CD14-positive monocyte (primary cell): ENCODE measurements around the gene SMARCAL1. TPM values are rescaled to one million over a fixed set of nuclear protein-coding genes. Genes with fewer than 3 reads are reported as not detected.

Experiments
- DNase-seq, 3 donors: peaks; one replicate each; pipeline ENCODE4 v3.0.0-alpha.2; 2011 to 2022
- H2AFZ ChIP-seq: 2 replicates; pipeline ENCODE4 v1.6.0; 2012; ENCODE audit warnings: mild to moderate bottlenecking, low read depth, low read length, inconsistent platforms; ENCODE audit not compliant: insufficient read depth, poor library complexity, severe bottlenecking
- H3K27ac ChIP-seq, 2 donors: 1 replicate in 1 of 2; 2 replicates in 1 of 2; pipeline ENCODE4 v1.5.1; 2012 to 2013; ENCODE audit warnings: low read length in 2 of 2, control low read depth in 1 of 2, inconsistent platforms in 1 of 2, low read depth in 1 of 2, mild to moderate bottlenecking in 1 of 2
- H3K27me3 ChIP-seq, 2 donors: one replicate each; pipeline versions ENCODE4 v1.6.0 to v1.6.1; 2011 to 2013; ENCODE audit warnings: low read length in 2 of 2; ENCODE audit not compliant: control insufficient read depth in 2 of 2, insufficient read depth in 2 of 2
- H3K36me3 ChIP-seq, 2 donors: replicated peaks in 1 of 2; 1 replicate in 1 of 2; 2 replicates in 1 of 2; pipeline versions ENCODE4 v1.5.1 to v1.6.1; 2012 to 2013; ENCODE audit warnings: low read length in 2 of 2, control low read depth in 1 of 2, inconsistent platforms in 1 of 2, mild to moderate bottlenecking in 1 of 2; ENCODE audit not compliant: insufficient read depth in 2 of 2, control insufficient read depth in 1 of 2
- H3K4me1 ChIP-seq, 2 donors: 1 replicate in 1 of 2; 2 replicates in 1 of 2; pipeline versions ENCODE4 v1.5.1 to v1.6.1; 2012 to 2013; ENCODE audit warnings: low read length in 2 of 2, control low read depth in 1 of 2, inconsistent platforms in 1 of 2, mild to moderate bottlenecking in 1 of 2, moderate library complexity in 1 of 2; ENCODE audit not compliant: insufficient read depth in 2 of 2, control insufficient read depth in 1 of 2
- H3K4me2 ChIP-seq: replicated peaks from 2 replicates; pipeline ENCODE3; 2012; ENCODE audit warnings: low read length, moderate library complexity, mild to moderate bottlenecking; ENCODE audit not compliant: poor library complexity, severe bottlenecking; ENCODE audit errors: extremely low read depth
- H3K4me3 ChIP-seq, 3 experiments: fragments of 200-600 bp in 1 of 3; sonication (generic) in 1 of 3; replicated peaks in 1 of 3; 1 replicate in 2 of 3; 2 replicates in 1 of 3; pipeline ENCODE4 v1.5.1; 2011 to 2013; ENCODE audit warnings: low read length in 3 of 3, mild to moderate bottlenecking in 3 of 3, control low read depth in 2 of 3, low read depth in 2 of 3, inconsistent platforms in 1 of 3, moderate library complexity in 1 of 3
- H3K79me2 ChIP-seq: 2 replicates; pipeline ENCODE4 v1.6.0; 2012; ENCODE audit warnings: mild to moderate bottlenecking, control low read depth, inconsistent platforms, low read length, moderate library complexity; ENCODE audit not compliant: insufficient read depth
- H3K9ac ChIP-seq: 2 replicates; pipeline ENCODE4 v1.6.0; 2017; ENCODE audit warnings: low read length, mild to moderate bottlenecking; ENCODE audit not compliant: insufficient read depth, poor library complexity, severe bottlenecking
- H3K9me3 ChIP-seq, 2 donors: replicated peaks in 1 of 2; 1 replicate in 1 of 2; 2 replicates in 1 of 2; pipeline versions ENCODE4 v1.5.1 to v1.6.1; 2012 to 2013; ENCODE audit warnings: low read length in 2 of 2, control low read depth in 1 of 2; ENCODE audit not compliant: control insufficient read depth in 1 of 2, insufficient read depth in 1 of 2
- H4K20me1 ChIP-seq: 2 replicates; pipeline ENCODE4 v1.6.0; 2012; ENCODE audit warnings: mild to moderate bottlenecking, low read length, control low read depth, moderate library complexity; ENCODE audit not compliant: insufficient read depth
- H3K27ac Mint-ChIP-seq, 7 donors: one replicate each; pipeline ENCODE4 v1.8.0; 2020; ENCODE audit warnings: mild to moderate bottlenecking in 7 of 7, mixed read lengths in 7 of 7, moderate library complexity in 6 of 7, inconsistent platforms in 2 of 7
- H3K27me3 Mint-ChIP-seq, 3 donors: one replicate each; pipeline ENCODE4 v1.8.0; 2021 to 2022; ENCODE audit warnings: low read depth in 3 of 3, mild to moderate bottlenecking in 3 of 3, mixed read lengths in 3 of 3, moderate library complexity in 3 of 3, inconsistent platforms in 1 of 3
- H3K36me3 Mint-ChIP-seq, 2 donors: one replicate each; pipeline ENCODE4 v1.8.0; 2020; ENCODE audit warnings: mixed read lengths in 2 of 2, inconsistent platforms in 1 of 2, mild to moderate bottlenecking in 1 of 2
- H3K4me1 Mint-ChIP-seq: one replicate; pipeline ENCODE4 v1.8.0; 2020; ENCODE audit warnings: mild to moderate bottlenecking, mixed read lengths
- H3K4me3 Mint-ChIP-seq, 2 donors: one replicate each; pipeline ENCODE4 v1.8.0; 2020; ENCODE audit warnings: mild to moderate bottlenecking in 2 of 2, mixed read lengths in 2 of 2, moderate library complexity in 1 of 2
- H3K9me3 Mint-ChIP-seq, 7 donors: one replicate each; pipeline ENCODE4 v1.8.0; 2020 to 2022; ENCODE audit warnings: mixed read lengths in 7 of 7, mild to moderate bottlenecking in 6 of 7, moderate library complexity in 6 of 7, inconsistent platforms in 2 of 7
- CTCF ChIP-seq: fragments of 200-600 bp; IDR thresholded peaks from one replicate; pipeline ENCODE4 v1.8.0; 2022; ENCODE audit warnings: antibody characterized with exemption, mild to moderate bottlenecking
- WGBS: methylation state at CpG from one replicate; pipeline ENCODE4 v1.1.5; 2013; ENCODE audit warnings: missing lambda C conversion rate; ENCODE audit not compliant: insufficient coverage; 5-methylcytosine and 5-hydroxymethylcytosine counted together
- intact Hi-C, 2 donors: fragments of 100-400 bp; cut with micrococcal nuclease; formaldehyde crosslinking; loops; one replicate each; pipeline versions ENCODE4 v1.15.0 to v1.15.1; 2023
- polyA plus RNA-seq, 3 donors: library from polyadenylated mRNA; depleted of rRNA in 1 of 3; unstranded in 2 of 3; stranded (reverse) in 1 of 3; fragments of 300-500 nt in 2 of 3; fragments of >200 nt in 1 of 3; fragmentation: Illumina TruSeq in 2 of 3; gene quantifications; 1 replicate in 2 of 3; 2 replicates in 1 of 3; pipeline ENCODE4 v1.2.3, GENCODE V29; 2012 to 2021

SMARCAL1 gene
- polyA plus RNA-seq, 3 donors: 10.5 to 13.3 (median 11.5) TPM

- H3K9me3 Mint-ChIP-seq: no peaks in the 10 kb centered on the region
- no peak overlapping the region for H3K4me3 Mint-ChIP-seq
- no peak overlapping the region for H3K4me2 ChIP-seq
- H3K27me3 Mint-ChIP-seq: peaks cover 0 to 2% (median 0%) of the 10 kb centered on the region in 3 donors
- peaks cover 49 to 77% of the 10 kb centered on the region in 2 donors for H3K36me3 ChIP-seq
- H3K36me3 Mint-ChIP-seq: peaks cover 53 to 74% of the 10 kb centered on the region in 2 donors
- no peak for TF ChIP-seq CTCF
- H3K9ac ChIP-seq: no peak overlapping the region
- H3K79me2 ChIP-seq: peaks cover 41% of the 10 kb centered on the region
- intact Hi-C loops: no loop called here
- peaks cover 28% of the 10 kb centered on the region for H3K4me1 Mint-ChIP-seq
- peaks cover 85% of the 10 kb centered on the region for H4K20me1 ChIP-seq
- H3K4me3 ChIP-seq: no peak overlapping the region
- H2AFZ ChIP-seq: no peak overlapping the region
- no peaks in the 10 kb centered on the region for H3K27me3 ChIP-seq
- 92% methylated on average over 4 of the region's 6 CpGs for WGBS
- H3K27ac ChIP-seq: peak overlapping the region in 1 of 2 donors; percentile 45
- H3K27ac Mint-ChIP-seq: peak overlapping the region in 5 of 7 donors; percentile 24 to 64 (median 59)
- no peaks in the 10 kb centered on the region for H3K9me3 ChIP-seq
- peaks cover 15 to 23% of the 10 kb centered on the region in 2 donors for H3K4me1 ChIP-seq
- no peak for DNase-seq
These were observed 90.9 kb downstream of the SMARCAL1 start for GRCh38 chr2:216503159-216503629.

DNA sequence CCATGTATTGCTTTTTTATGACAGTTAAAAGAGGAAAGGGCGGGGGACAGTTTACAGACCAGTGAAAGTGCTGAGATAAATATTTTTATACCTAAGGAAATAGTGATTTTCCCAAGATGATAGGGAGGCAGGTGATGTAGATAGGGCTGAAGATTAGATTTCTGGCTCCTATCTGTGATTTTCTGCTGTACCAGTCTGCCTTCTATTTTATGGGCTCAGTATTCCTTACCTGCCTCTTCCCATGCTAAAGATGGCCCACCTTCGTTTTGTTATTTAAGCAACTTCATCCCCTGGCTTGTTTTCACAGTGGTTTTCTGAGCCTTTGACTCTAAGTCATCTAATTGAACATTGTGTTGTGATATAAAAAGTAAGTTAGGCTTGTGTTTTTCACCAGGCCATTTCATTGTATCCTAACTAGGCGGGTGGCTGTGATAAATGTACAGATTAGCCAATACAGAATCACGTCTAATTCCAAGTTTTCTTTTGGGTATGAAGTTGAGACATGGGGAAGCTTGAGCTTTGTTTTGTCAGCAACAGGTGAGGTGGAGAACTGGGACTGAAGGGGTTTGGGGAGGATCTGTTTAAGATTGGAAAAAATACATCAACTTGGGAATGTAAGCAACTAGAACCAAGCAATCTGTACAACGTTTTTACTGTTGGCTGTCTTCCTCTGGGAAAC lies 91.6 kb downstream of the SMARCAL1 start:
- H3K4me2 ChIP-seq: no peak overlapping the region
- H3K4me3 ChIP-seq: no peak overlapping the region
- H3K4me1 ChIP-seq: peaks cover 13 to 20% of the 10 kb centered on the region in 2 donors
- H3K27ac ChIP-seq: peak overlapping the region in 1 of 2 donors; percentile 45
- H2AFZ ChIP-seq: no peak overlapping the region
- H3K9me3 Mint-ChIP-seq: no peaks in the 10 kb centered on the region
- H3K27me3 Mint-ChIP-seq: peaks cover 0 to 2% (median 0%) of the 10 kb centered on the region in 3 donors
- no peaks in the 10 kb centered on the region for H3K9me3 ChIP-seq
- peaks cover 49 to 77% of the 10 kb centered on the region in 2 donors for H3K36me3 ChIP-seq
- peaks cover 28% of the 10 kb centered on the region for H3K4me1 Mint-ChIP-seq
- H3K27me3 ChIP-seq: no peaks in the 10 kb centered on the region
- no peak for TF ChIP-seq CTCF
- no peak for DNase-seq
- peaks cover 84% of the 10 kb centered on the region for H4K20me1 ChIP-seq
- H3K27ac Mint-ChIP-seq: peak overlapping the region in 6 of 7 donors; percentile 24 to 81 (median 42)
- WGBS: 75% methylated on average over 3 of the region's 5 CpGs
- peaks cover 53 to 74% of the 10 kb centered on the region in 2 donors for H3K36me3 Mint-ChIP-seq
- no peak overlapping the region for H3K4me3 Mint-ChIP-seq
- H3K9ac ChIP-seq: no peak overlapping the region
- peaks cover 36% of the 10 kb centered on the region for H3K79me2 ChIP-seq
- intact Hi-C loops: no loop called here
